HuH-7 (cell line): ENCODE measurements around the gene SPATA6L.

Experiments
- DNase-seq: peaks from one replicate; pipeline ENCODE4 v3.0.0; 2011; ENCODE audit warnings: low spot score

SPATA6L gene

GRCh38 chr9:4666042-4666699 lies at the start of gene SPATA6L:
Gene SPATA6L, minus strand, starts transcription at chr9:4666480. Its CDS starts 230 bp downstream, at chr9:4666250.
- DNase-seq: peak; percentile 29

GRCh38 chr9:4714266-4715016 lies 48.2 kb upstream of the SPATA6L start:
- no peak for DNase-seq

GRCh38 chr9:4713849-4714248 lies 47.6 kb upstream of the SPATA6L start:
- DNase-seq: no peak

GRCh38 chr9:4709380-4709779 lies 43.1 kb upstream of the SPATA6L start:
- DNase-seq: no peak

- no peak for DNase-seq
These were observed 40.8 kb upstream of the SPATA6L start for GRCh38 chr9:4706971-4707622.

GRCh38 chr9:4706021-4706420 lies 39.7 kb upstream of the SPATA6L start:
- DNase-seq: no peak

GRCh38 chr9:4704129-4704528 lies 37.8 kb upstream of the SPATA6L start:
- DNase-seq: no peak

GRCh38 chr9:4701526-4701925 lies 35.2 kb upstream of the SPATA6L start:
- no peak for DNase-seq

GRCh38 chr9:4700932-4701331 lies 34.7 kb upstream of the SPATA6L start:
- DNase-seq: no peak

GRCh38 chr9:4700091-4700490 lies 33.8 kb upstream of the SPATA6L start:
- no peak for DNase-seq

GRCh38 chr9:4691795-4692194 lies 25.5 kb upstream of the SPATA6L start:
- no peak for DNase-seq

- no peak for DNase-seq
These were observed 23.9 kb upstream of the SPATA6L start for GRCh38 chr9:4690144-4690543.

- no peak for DNase-seq
These were observed 23.4 kb upstream of the SPATA6L start for GRCh38 chr9:4689687-4690104.

GRCh38 chr9:4689021-4689420 lies 22.7 kb upstream of the SPATA6L start:
- DNase-seq: no peak

GRCh38 chr9:4686584-4686983 lies 20.3 kb upstream of the SPATA6L start:
- no peak for DNase-seq

GRCh38 chr9:4686112-4686511 lies 19.8 kb upstream of the SPATA6L start:
- no peak for DNase-seq

GRCh38 chr9:4684820-4685219 lies 18.5 kb upstream of the SPATA6L start:
- no peak for DNase-seq

GRCh38 chr9:4680750-4681149 lies 14.5 kb upstream of the SPATA6L start:
- no peak for DNase-seq

- no peak for DNase-seq
These were observed 13.9 kb upstream of the SPATA6L start for GRCh38 chr9:4680173-4680525.

- DNase-seq: peak; percentile 61
These were observed 13.2 kb upstream of the SPATA6L start, which contains the start of gene CDC37L1 for GRCh38 chr9:4679268-4680172. Gene CDC37L1, plus strand, starts transcription at chr9:4679569. Its CDS starts 199 bp downstream, at chr9:4679768.

GRCh38 chr9:4678679-4679267 lies 12.5 kb upstream of the SPATA6L start:
- DNase-seq: no peak

- DNase-seq: no peak
These were observed 11.1 kb upstream of the SPATA6L start for GRCh38 chr9:4677392-4677791.
